Ishikawa (cell line): ENCODE data around the gene CDHR3.

Experiments used
- RAD21 ChIP-seq: IDR thresholded peaks from 2 replicates; pipeline ENCODE4 v1.6.1; 2012; ENCODE audit warnings: low read depth
- TF ChIP-seq, protein P1 (sequence below): IDR thresholded peaks from 2 replicates; pipeline ENCODE4 v1.6.1; 2012

DNA sequence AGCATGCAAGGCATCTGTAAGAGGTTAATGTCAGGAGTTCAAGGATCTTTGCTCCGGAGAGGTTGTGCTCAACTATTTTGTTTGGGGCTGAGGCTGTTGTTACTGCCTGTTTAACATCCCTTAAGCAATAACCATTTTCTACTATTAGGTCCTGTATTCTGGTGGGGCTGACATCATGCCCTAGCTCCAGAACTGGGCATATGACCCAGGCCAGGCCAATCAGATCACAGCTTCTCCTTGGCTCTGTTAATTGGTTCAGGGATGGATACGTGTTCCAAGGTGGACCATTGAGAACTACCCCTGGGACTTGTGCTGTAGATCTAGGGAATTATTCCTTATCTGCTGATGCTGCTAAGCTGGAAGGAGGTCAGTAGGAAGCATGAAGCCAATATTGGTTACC lies 82.1 kb downstream of the CDHR3 start:
- no peak for TF ChIP-seq RAD21
- TF ChIP-seq, protein P1, sequence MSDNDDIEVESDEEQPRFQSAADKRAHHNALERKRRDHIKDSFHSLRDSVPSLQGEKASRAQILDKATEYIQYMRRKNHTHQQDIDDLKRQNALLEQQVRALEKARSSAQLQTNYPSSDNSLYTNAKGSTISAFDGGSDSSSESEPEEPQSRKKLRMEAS, result no peak
